ENCODE measurements around the gene TMED6.

TMED6 gene

DNA sequence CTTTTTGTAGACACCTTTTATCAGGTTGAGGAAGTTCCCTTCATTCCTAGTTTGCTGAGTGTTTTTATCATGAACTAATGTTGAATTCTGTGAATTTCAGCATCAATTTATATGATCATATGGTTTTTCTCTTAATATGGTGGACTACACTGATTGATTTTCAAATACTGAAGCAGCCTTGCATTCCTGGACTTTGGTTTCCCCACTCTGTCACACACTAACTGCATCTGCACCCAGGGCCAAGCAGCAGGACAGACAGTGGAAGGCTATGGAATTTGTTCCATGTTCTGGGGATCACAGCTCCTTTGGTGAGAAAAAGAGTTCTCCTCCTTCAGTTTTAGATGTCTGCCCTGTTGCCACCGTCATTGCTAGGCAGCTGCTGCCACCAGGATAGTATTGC, 26.4 kb upstream of the TMED6 start:
- Histone ChIP-seq H3K14ac (ENCODE audit: low read length in 2 of 2) (no peak overlapping the region), H3K4ac (ENCODE audit: low read depth in 1 of 2, low read length in 2 of 2) (no peak overlapping the region), H3K27me3 (ENCODE audit: control insufficient read depth in 1 of 2, insufficient read depth in 1 of 2, low read length in 2 of 2) (no peaks in the 10 kb centered on the region), H3K4me2 (ENCODE audit: low read length, poor library complexity, severe bottlenecking) (no peak overlapping the region), H2BK5ac (ENCODE audit: low read depth, low read length, poor library complexity, severe bottlenecking) (no peak overlapping the region), H3K4me1 (ENCODE audit: control insufficient read depth, insufficient read depth, low read depth, low read length) (no peaks in the 10 kb centered on the region), H3K79me1 (replicated peaks; ENCODE audit: low read length, poor library complexity, severe bottlenecking) (peaks cover 24% of the 10 kb centered on the region), H2BK15ac (ENCODE audit: low read depth, poor library complexity, severe bottlenecking) (no peak overlapping the region), H3K27ac (ENCODE audit: low read length, poor library complexity, severe bottlenecking) (no peak overlapping the region), H3K9me3 (ENCODE audit: control insufficient read depth, low read length) (no peaks in the 10 kb centered on the region), H2BK120ac (ENCODE audit: low read depth, low read length) (no peak overlapping the region), H3K36me3 (ENCODE audit: control insufficient read depth in 1 of 2, insufficient read depth in 2 of 2, low read depth in 1 of 2, low read length in 2 of 2) (peaks cover 17 to 78% of the 10 kb centered on the region in 2 experiments), H2BK12ac (ENCODE audit: low read length in 2 of 2) (no peak overlapping the region), H2AFZ (ENCODE audit: low read depth, low read length) (no peak overlapping the region), H4K91ac (ENCODE audit: low read length) (no peak overlapping the region), H4K8ac (ENCODE audit: low read length) (no peak overlapping the region), H3K23ac (ENCODE audit: low read length in 2 of 2) (no peak overlapping the region), H3K4me3 (ENCODE audit: insufficient read depth in 1 of 2, low read depth in 1 of 2, low read length in 2 of 2) (no peak overlapping the region), H2AK5ac (ENCODE audit: low read length, severe bottlenecking) (no peak overlapping the region), H3K9ac (ENCODE audit: low read length) (no peak overlapping the region), H3K18ac (ENCODE audit: low read depth in 1 of 2, low read length in 2 of 2) (no peak overlapping the region)
- 96% methylated on average over 1 of the region's 1 CpG for WGBS
- DNase-seq, result no peak

DNA sequence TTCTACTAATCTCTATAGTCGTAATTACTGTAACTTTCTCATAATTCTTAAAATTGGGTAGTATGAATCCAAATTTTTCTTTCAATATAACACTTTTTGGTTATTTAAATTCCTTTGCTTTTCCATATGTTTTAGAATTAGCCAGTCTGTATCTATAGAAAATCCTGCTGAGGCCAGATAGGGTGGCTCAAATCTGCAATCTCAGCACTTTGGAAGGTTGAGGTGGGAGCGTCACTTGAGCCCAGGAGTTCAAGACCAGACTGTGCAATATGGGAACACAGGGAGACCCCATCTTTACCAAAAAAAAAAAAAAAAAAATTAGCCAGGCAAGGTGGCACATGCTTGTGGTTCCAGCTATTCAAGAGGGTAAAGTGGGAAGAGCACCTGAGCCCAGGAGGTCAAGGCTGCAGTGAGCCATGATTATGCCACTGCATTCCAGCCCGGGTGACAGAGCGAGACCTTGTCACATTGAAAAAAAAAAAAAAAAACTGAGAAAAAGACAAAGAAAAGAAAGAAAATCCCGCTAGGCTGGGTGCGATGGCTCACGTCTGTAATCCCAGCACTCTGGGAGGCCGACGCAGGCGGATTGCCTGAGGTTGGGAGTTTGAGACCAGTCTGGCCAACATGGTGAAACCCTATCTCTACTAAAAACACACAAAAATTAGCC, 24.9 kb upstream of the TMED6 start:
- no peak overlapping the region for H4K91ac ChIP-seq (ENCODE audit: low read length)
- no peak overlapping the region for H2BK120ac ChIP-seq (ENCODE audit: low read depth, low read length)
- H3K4me2 ChIP-seq (ENCODE audit: low read length, poor library complexity, severe bottlenecking), result no peak overlapping the region
- H3K27ac ChIP-seq (ENCODE audit: low read length, poor library complexity, severe bottlenecking), result no peak overlapping the region
- no peaks in the 10 kb centered on the region for H3K4me1 ChIP-seq (ENCODE audit: control insufficient read depth, insufficient read depth, low read depth, low read length)
- no peaks in the 10 kb centered on the region for H3K9me3 ChIP-seq (ENCODE audit: control insufficient read depth, low read length)
- no peak overlapping the region for H3K14ac ChIP-seq (ENCODE audit: low read length in 2 of 2)
- no peak overlapping the region for H2AFZ ChIP-seq (ENCODE audit: low read depth, low read length)
- 96% methylated on average over 9 of the region's 10 CpGs for WGBS
- no peak overlapping the region for H2BK15ac ChIP-seq (ENCODE audit: low read depth, poor library complexity, severe bottlenecking)
- no peak overlapping the region for H3K4me3 ChIP-seq (ENCODE audit: insufficient read depth in 1 of 2, low read depth in 1 of 2, low read length in 2 of 2)
- no peak for DNase-seq
- no peak overlapping the region for H3K4ac ChIP-seq (ENCODE audit: low read depth in 1 of 2, low read length in 2 of 2)
- no peak overlapping the region for H2BK12ac ChIP-seq (ENCODE audit: low read length in 2 of 2)
- no peak overlapping the region for H3K23ac ChIP-seq (ENCODE audit: low read length in 2 of 2)
- H3K79me1 ChIP-seq (replicated peaks; ENCODE audit: low read length, poor library complexity, severe bottlenecking), result peaks cover 23% of the 10 kb centered on the region
- no peak overlapping the region for H3K9ac ChIP-seq (ENCODE audit: low read length)
- no peak overlapping the region for H2AK5ac ChIP-seq (ENCODE audit: low read length, severe bottlenecking)
- H3K36me3 ChIP-seq (ENCODE audit: control insufficient read depth in 1 of 2, insufficient read depth in 2 of 2, low read depth in 1 of 2, low read length in 2 of 2), result peaks cover 17 to 76% of the 10 kb centered on the region in 2 experiments
- no peak overlapping the region for H2BK5ac ChIP-seq (ENCODE audit: low read depth, low read length, poor library complexity, severe bottlenecking)
- H4K8ac ChIP-seq (ENCODE audit: low read length), result no peak overlapping the region
- H3K27me3 ChIP-seq (ENCODE audit: control insufficient read depth in 1 of 2, insufficient read depth in 1 of 2, low read length in 2 of 2), result no peaks in the 10 kb centered on the region
- no peak overlapping the region for H3K18ac ChIP-seq (ENCODE audit: low read depth in 1 of 2, low read length in 2 of 2)

DNA sequence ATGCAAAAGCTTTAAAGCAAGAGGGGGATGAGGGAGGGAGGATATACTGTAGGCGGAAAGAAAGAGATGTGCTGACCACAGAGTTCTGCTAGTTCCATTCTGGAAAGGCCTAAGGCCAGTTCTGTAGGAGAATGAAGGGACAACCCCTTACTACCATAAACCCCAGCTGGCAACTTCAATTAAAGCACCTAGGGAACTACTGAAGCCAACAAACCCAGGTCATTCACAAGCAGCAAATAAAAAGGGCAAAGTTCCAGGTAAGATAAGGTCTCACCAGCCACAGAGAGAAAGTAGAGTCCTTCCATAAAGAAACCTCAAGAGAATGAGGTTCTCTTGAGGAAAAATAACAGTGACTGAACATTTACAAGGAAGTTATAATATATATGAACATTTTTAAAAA, 21.4 kb upstream of the TMED6 start:
- H3K4me1 ChIP-seq (ENCODE audit: control insufficient read depth, insufficient read depth, low read depth, low read length), result no peaks in the 10 kb centered on the region
- H3K4me2 ChIP-seq (ENCODE audit: low read length, poor library complexity, severe bottlenecking), result no peak overlapping the region
- no peaks in the 10 kb centered on the region for H3K9me3 ChIP-seq (ENCODE audit: control insufficient read depth, low read length)
- no CpG with 5 or more reads among the region's 1 CpG for WGBS
- no peak overlapping the region for H2BK12ac ChIP-seq (ENCODE audit: low read length in 2 of 2)
- H4K8ac ChIP-seq (ENCODE audit: low read length), result no peak overlapping the region
- no peak overlapping the region for H3K9ac ChIP-seq (ENCODE audit: low read length)
- DNase-seq, result no peak
- peaks cover 20% of the 10 kb centered on the region for H3K79me1 ChIP-seq (replicated peaks; ENCODE audit: low read length, poor library complexity, severe bottlenecking)
- no peak overlapping the region for H4K91ac ChIP-seq (ENCODE audit: low read length)
- no peak overlapping the region for H3K4ac ChIP-seq (ENCODE audit: low read depth in 1 of 2, low read length in 2 of 2)
- no peak overlapping the region for H2AK5ac ChIP-seq (ENCODE audit: low read length, severe bottlenecking)
- no peak overlapping the region for H2BK15ac ChIP-seq (ENCODE audit: low read depth, poor library complexity, severe bottlenecking)
- no peaks in the 10 kb centered on the region for H3K27me3 ChIP-seq (ENCODE audit: control insufficient read depth in 1 of 2, insufficient read depth in 1 of 2, low read length in 2 of 2)
- H3K14ac ChIP-seq (ENCODE audit: low read length in 2 of 2), result no peak overlapping the region
- no peak overlapping the region for H3K4me3 ChIP-seq (ENCODE audit: insufficient read depth in 1 of 2, low read depth in 1 of 2, low read length in 2 of 2)
- H3K18ac ChIP-seq (ENCODE audit: low read depth in 1 of 2, low read length in 2 of 2), result no peak overlapping the region
- H3K36me3 ChIP-seq (ENCODE audit: control insufficient read depth in 1 of 2, insufficient read depth in 2 of 2, low read depth in 1 of 2, low read length in 2 of 2), result peaks cover 22 to 75% of the 10 kb centered on the region in 2 experiments
- no peak overlapping the region for H2BK120ac ChIP-seq (ENCODE audit: low read depth, low read length)
- no peak overlapping the region for H2AFZ ChIP-seq (ENCODE audit: low read depth, low read length)
- H3K27ac ChIP-seq (ENCODE audit: low read length, poor library complexity, severe bottlenecking), result no peak overlapping the region
- H2BK5ac ChIP-seq (ENCODE audit: low read depth, low read length, poor library complexity, severe bottlenecking), result no peak overlapping the region
- H3K23ac ChIP-seq (ENCODE audit: low read length in 2 of 2), result no peak overlapping the region

DNA sequence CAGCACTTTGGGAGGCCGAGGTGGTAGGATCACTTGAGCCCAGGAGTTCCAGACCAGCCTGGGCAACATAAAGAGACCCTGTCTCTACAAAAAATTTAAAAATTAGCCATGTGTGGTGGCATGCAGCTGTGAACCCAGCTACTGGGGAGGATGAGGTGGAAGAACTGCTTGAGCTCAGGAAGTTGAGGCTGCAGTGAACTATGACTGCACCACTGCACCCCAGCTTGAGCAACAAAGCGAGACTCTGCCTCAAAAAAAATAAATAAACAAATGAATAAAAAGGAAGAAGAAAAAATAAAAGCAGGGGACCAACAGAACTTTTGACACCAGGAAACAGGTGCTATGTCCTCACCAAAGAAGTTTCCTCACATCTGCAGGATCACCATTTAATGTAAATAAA, 20.0 kb upstream of the TMED6 start:
- Histone ChIP-seq H4K91ac (ENCODE audit: low read length) (no peak overlapping the region), H2AK5ac (ENCODE audit: low read length, severe bottlenecking) (no peak overlapping the region), H3K4me3 (ENCODE audit: insufficient read depth in 1 of 2, low read depth in 1 of 2, low read length in 2 of 2) (no peak overlapping the region), H2BK12ac (ENCODE audit: low read length in 2 of 2) (no peak overlapping the region), H3K9me3 (ENCODE audit: control insufficient read depth, low read length) (no peaks in the 10 kb centered on the region), H3K36me3 (ENCODE audit: control insufficient read depth in 1 of 2, insufficient read depth in 2 of 2, low read depth in 1 of 2, low read length in 2 of 2) (peaks cover 32 to 82% of the 10 kb centered on the region in 2 experiments), H2AFZ (ENCODE audit: low read depth, low read length) (no peak overlapping the region), H3K4me1 (ENCODE audit: control insufficient read depth, insufficient read depth, low read depth, low read length) (no peaks in the 10 kb centered on the region), H3K23ac (ENCODE audit: low read length in 2 of 2) (no peak overlapping the region), H3K4me2 (ENCODE audit: low read length, poor library complexity, severe bottlenecking) (no peak overlapping the region), H3K18ac (ENCODE audit: low read depth in 1 of 2, low read length in 2 of 2) (no peak overlapping the region), H4K8ac (ENCODE audit: low read length) (no peak overlapping the region), H2BK5ac (ENCODE audit: low read depth, low read length, poor library complexity, severe bottlenecking) (no peak overlapping the region), H2BK15ac (ENCODE audit: low read depth, poor library complexity, severe bottlenecking) (no peak overlapping the region), H3K27ac (ENCODE audit: low read length, poor library complexity, severe bottlenecking) (no peak overlapping the region), H3K14ac (ENCODE audit: low read length in 2 of 2) (no peak overlapping the region), H2BK120ac (ENCODE audit: low read depth, low read length) (no peak overlapping the region), H3K4ac (ENCODE audit: low read depth in 1 of 2, low read length in 2 of 2) (no peak overlapping the region), H3K27me3 (ENCODE audit: control insufficient read depth in 1 of 2, insufficient read depth in 1 of 2, low read length in 2 of 2) (no peaks in the 10 kb centered on the region), H3K79me1 (replicated peaks; ENCODE audit: low read length, poor library complexity, severe bottlenecking) (peaks cover 19% of the 10 kb centered on the region), H3K9ac (ENCODE audit: low read length) (no peak overlapping the region)
- no peak for DNase-seq
- 100% methylated on average over 1 of the region's 2 CpGs for WGBS
